Measurements from ENCODE around the gene RPS16. TPM values are rescaled to one million over a fixed set of nuclear protein-coding genes. Genes with fewer than 3 reads are reported as not detected.

RPS16 gene
- total and polyA plus RNA-seq, 4 donors = 109 to 1,094 (median 218) TPM

GRCh38 chr19:39483141-39483540, 47.4 kb upstream of the RPS16 start:
- H3K36me3 ChIP-seq (ENCODE audit: control insufficient read depth in 4 of 4, insufficient read depth in 3 of 4, low read depth in 1 of 4, low read length in 3 of 4) = peaks cover 5 to 26% (median 8%) of the 10 kb centered on the region in 4 donors
- H3K27me3 ChIP-seq (ENCODE audit: control insufficient read depth in 4 of 4, insufficient read depth in 4 of 4, low read length in 3 of 4) = no peaks in the 10 kb centered on the region
- H3K9me3 ChIP-seq (ENCODE audit: control insufficient read depth in 4 of 4, low read length in 3 of 4) = no peaks in the 10 kb centered on the region
- H3K27ac ChIP-seq (ENCODE audit: low read depth in 1 of 2, low read length in 2 of 2) = no peak overlapping the region
- H3K4me3 ChIP-seq (ENCODE audit: low read depth in 1 of 3, low read length in 3 of 3) = no peak overlapping the region
- WGBS = 83% methylated on average over 6 of the region's 6 CpGs
- H3K4me1 ChIP-seq (ENCODE audit: control insufficient read depth in 4 of 4, insufficient read depth in 4 of 4, low read length in 3 of 4) = peaks cover 3 to 19% (median 15%) of the 10 kb centered on the region in 4 donors
- H3K9ac ChIP-seq (ENCODE audit: low read depth in 1 of 2, low read length in 2 of 2) = no peak overlapping the region
- no peak for DNase-seq (ENCODE audit: low spot score)
- no peak for TF ChIP-seq RXRA (IDR thresholded peaks at IDR 0.05)
- TF ChIP-seq HNF4G (IDR thresholded peaks at IDR 0.05) = no peak
- TF ChIP-seq, protein P1, sequence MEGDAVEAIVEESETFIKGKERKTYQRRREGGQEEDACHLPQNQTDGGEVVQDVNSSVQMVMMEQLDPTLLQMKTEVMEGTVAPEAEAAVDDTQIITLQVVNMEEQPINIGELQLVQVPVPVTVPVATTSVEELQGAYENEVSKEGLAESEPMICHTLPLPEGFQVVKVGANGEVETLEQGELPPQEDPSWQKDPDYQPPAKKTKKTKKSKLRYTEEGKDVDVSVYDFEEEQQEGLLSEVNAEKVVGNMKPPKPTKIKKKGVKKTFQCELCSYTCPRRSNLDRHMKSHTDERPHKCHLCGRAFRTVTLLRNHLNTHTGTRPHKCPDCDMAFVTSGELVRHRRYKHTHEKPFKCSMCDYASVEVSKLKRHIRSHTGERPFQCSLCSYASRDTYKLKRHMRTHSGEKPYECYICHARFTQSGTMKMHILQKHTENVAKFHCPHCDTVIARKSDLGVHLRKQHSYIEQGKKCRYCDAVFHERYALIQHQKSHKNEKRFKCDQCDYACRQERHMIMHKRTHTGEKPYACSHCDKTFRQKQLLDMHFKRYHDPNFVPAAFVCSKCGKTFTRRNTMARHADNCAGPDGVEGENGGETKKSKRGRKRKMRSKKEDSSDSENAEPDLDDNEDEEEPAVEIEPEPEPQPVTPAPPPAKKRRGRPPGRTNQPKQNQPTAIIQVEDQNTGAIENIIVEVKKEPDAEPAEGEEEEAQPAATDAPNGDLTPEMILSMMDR (IDR thresholded peaks at IDR 0.05; ENCODE audit: low read depth, low read length, missing input control) = no peak
- no peak for TF ChIP-seq ATF3 (IDR thresholded peaks at IDR 0.05)
- TF ChIP-seq FOXA1 (IDR thresholded peaks at IDR 0.05) = no peak
- no peak for TF ChIP-seq YY1 (IDR thresholded peaks at IDR 0.05)
- no peak for TF ChIP-seq FOXA2 (IDR thresholded peaks at IDR 0.05)
- TF ChIP-seq JUND (IDR thresholded peaks at IDR 0.05) = no peak
- TF ChIP-seq, protein P2, sequence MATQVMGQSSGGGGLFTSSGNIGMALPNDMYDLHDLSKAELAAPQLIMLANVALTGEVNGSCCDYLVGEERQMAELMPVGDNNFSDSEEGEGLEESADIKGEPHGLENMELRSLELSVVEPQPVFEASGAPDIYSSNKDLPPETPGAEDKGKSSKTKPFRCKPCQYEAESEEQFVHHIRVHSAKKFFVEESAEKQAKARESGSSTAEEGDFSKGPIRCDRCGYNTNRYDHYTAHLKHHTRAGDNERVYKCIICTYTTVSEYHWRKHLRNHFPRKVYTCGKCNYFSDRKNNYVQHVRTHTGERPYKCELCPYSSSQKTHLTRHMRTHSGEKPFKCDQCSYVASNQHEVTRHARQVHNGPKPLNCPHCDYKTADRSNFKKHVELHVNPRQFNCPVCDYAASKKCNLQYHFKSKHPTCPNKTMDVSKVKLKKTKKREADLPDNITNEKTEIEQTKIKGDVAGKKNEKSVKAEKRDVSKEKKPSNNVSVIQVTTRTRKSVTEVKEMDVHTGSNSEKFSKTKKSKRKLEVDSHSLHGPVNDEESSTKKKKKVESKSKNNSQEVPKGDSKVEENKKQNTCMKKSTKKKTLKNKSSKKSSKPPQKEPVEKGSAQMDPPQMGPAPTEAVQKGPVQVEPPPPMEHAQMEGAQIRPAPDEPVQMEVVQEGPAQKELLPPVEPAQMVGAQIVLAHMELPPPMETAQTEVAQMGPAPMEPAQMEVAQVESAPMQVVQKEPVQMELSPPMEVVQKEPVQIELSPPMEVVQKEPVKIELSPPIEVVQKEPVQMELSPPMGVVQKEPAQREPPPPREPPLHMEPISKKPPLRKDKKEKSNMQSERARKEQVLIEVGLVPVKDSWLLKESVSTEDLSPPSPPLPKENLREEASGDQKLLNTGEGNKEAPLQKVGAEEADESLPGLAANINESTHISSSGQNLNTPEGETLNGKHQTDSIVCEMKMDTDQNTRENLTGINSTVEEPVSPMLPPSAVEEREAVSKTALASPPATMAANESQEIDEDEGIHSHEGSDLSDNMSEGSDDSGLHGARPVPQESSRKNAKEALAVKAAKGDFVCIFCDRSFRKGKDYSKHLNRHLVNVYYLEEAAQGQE (IDR thresholded peaks at IDR 0.05) = no peak
- no peak for TF ChIP-seq RAD21 (IDR thresholded peaks at IDR 0.05)

DNA sequence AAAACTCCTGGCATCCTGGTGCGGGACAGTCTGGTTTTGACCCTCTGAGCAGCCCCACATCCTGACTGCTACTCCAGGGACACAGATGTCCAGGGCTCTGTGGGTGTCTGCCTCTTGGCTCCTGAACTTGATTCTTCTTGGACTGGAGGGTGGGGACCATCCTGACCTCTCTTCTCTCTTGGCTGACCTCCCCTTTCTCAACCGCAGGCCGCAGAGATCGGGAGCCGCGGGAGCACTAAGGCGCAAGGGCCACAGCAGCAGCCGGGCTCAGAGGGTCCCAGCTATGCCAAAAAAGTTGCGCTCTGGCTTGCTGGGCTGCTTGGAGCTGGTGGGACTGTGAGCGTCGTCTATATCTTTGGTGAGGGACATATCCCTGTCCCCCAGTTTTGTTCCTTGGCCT, 45.9 kb upstream of the RPS16 start:
- H3K27ac ChIP-seq (ENCODE audit: low read depth in 1 of 2, low read length in 2 of 2) = no peak overlapping the region
- 77% methylated on average over 11 of the region's 11 CpGs for WGBS
- peaks cover 3 to 19% (median 15%) of the 10 kb centered on the region in 4 donors for H3K4me1 ChIP-seq (ENCODE audit: control insufficient read depth in 4 of 4, insufficient read depth in 4 of 4, low read length in 3 of 4)
- no peak overlapping the region for H3K9ac ChIP-seq (ENCODE audit: low read depth in 1 of 2, low read length in 2 of 2)
- no peak for DNase-seq (ENCODE audit: low spot score)
- peaks cover 4 to 17% (median 5%) of the 10 kb centered on the region in 4 donors for H3K36me3 ChIP-seq (ENCODE audit: control insufficient read depth in 4 of 4, insufficient read depth in 3 of 4, low read depth in 1 of 4, low read length in 3 of 4)
- H3K27me3 ChIP-seq (ENCODE audit: control insufficient read depth in 4 of 4, insufficient read depth in 4 of 4, low read length in 3 of 4) = no peaks in the 10 kb centered on the region
- no peaks in the 10 kb centered on the region for H3K9me3 ChIP-seq (ENCODE audit: control insufficient read depth in 4 of 4, low read length in 3 of 4)
- H3K4me3 ChIP-seq (ENCODE audit: low read depth in 1 of 3, low read length in 3 of 3) = peak overlapping the region; percentile 78 to 95 (median 79)
- TF ChIP-seq NR2F2 (IDR thresholded peaks at IDR 0.05) (no peak), TAF1 (conservative IDR thresholded peaks at IDR 0.05) (no peak), EGR1 (IDR thresholded peaks at IDR 0.05; ENCODE audit: low read depth in 2 of 2) (no peak), SP1 (IDR thresholded peaks at IDR 0.05) (no peak), YY1 (IDR thresholded peaks at IDR 0.05) (no peak), FOXA2 (IDR thresholded peaks at IDR 0.05) (no peak), ATF3 (IDR thresholded peaks at IDR 0.05) (no peak), HNF4A (conservative IDR thresholded peaks at IDR 0.05) (no peak), RXRA (IDR thresholded peaks at IDR 0.05) (no peak), GABPA (IDR thresholded peaks at IDR 0.05 in 1 of 2, conservative IDR thresholded peaks at IDR 0.05 in 1 of 2) (no peak), FOXA1 (IDR thresholded peaks at IDR 0.05) (no peak), HNF4G (IDR thresholded peaks at IDR 0.05) (no peak)
- TF ChIP-seq, protein P3, sequence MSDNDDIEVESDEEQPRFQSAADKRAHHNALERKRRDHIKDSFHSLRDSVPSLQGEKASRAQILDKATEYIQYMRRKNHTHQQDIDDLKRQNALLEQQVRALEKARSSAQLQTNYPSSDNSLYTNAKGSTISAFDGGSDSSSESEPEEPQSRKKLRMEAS (IDR thresholded peaks at IDR 0.05) = no peak
- TF ChIP-seq, protein P1 (IDR thresholded peaks at IDR 0.05; ENCODE audit: low read depth, low read length, missing input control) = no peak
- TF ChIP-seq, protein P4, sequence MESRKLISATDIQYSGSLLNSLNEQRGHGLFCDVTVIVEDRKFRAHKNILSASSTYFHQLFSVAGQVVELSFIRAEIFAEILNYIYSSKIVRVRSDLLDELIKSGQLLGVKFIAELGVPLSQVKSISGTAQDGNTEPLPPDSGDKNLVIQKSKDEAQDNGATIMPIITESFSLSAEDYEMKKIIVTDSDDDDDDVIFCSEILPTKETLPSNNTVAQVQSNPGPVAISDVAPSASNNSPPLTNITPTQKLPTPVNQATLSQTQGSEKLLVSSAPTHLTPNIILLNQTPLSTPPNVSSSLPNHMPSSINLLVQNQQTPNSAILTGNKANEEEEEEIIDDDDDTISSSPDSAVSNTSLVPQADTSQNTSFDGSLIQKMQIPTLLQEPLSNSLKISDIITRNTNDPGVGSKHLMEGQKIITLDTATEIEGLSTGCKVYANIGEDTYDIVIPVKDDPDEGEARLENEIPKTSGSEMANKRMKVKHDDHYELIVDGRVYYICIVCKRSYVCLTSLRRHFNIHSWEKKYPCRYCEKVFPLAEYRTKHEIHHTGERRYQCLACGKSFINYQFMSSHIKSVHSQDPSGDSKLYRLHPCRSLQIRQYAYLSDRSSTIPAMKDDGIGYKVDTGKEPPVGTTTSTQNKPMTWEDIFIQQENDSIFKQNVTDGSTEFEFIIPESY (IDR thresholded peaks at IDR 0.05) = no peak
- TF ChIP-seq, protein P2 (IDR thresholded peaks at IDR 0.05) = no peak

Measured in liver (tissue), 9 donors.